Adrenal gland (tissue), 5 donors: ENCODE data around the gene RAMP1.

ENCODE experiments used
- POLR2A ChIP-seq, 2 donors: fragments of 450-650 bp; IDR thresholded peaks; one replicate each; pipeline ENCODE4 v1.6.1; 2017; ENCODE audit warnings: antibody characterized with exemption in 2 of 2, mild to moderate bottlenecking in 2 of 2, moderate library complexity in 1 of 2
- TF ChIP-seq, protein P1 (sequence below), 6 experiments: fragments of 450-650 bp in 4 of 6; fragments of 200-600 bp in 2 of 6; sonication (generic) in 1 of 6; IDR thresholded peaks; 1 replicate in 5 of 6; 2 replicates in 1 of 6; pipeline versions ENCODE4 v1.5.1 to v1.8.0; 2016 to 2021; ENCODE audit warnings: antibody characterized with exemption in 6 of 6, mild to moderate bottlenecking in 2 of 6, moderate library complexity in 1 of 6
- donor health status: DM: no; HTN: no; CAD: no.

DNA sequence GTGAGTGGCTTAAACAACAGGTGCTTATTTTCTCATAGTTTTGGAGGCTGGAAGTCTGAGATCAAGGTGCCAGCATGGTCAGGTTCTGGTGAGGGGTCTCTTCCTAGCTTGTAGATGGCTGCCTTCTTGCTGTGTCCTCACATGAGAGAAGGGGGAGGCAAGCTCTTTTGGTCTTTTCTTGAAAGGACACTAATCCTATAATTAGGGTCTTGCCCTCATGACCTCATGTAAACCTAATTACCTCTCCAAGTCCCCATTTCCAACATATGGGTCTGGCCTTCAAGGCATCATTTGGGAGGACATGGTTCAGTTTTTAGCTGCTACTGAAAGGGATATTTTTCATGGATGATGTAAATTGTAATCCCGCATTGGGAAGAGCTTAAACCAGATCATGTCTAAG lies 42.9 kb upstream of the RAMP1 start:
- TF ChIP-seq, protein P1, sequence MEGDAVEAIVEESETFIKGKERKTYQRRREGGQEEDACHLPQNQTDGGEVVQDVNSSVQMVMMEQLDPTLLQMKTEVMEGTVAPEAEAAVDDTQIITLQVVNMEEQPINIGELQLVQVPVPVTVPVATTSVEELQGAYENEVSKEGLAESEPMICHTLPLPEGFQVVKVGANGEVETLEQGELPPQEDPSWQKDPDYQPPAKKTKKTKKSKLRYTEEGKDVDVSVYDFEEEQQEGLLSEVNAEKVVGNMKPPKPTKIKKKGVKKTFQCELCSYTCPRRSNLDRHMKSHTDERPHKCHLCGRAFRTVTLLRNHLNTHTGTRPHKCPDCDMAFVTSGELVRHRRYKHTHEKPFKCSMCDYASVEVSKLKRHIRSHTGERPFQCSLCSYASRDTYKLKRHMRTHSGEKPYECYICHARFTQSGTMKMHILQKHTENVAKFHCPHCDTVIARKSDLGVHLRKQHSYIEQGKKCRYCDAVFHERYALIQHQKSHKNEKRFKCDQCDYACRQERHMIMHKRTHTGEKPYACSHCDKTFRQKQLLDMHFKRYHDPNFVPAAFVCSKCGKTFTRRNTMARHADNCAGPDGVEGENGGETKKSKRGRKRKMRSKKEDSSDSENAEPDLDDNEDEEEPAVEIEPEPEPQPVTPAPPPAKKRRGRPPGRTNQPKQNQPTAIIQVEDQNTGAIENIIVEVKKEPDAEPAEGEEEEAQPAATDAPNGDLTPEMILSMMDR (IDR thresholded peaks at IDR 0.05), result no peak
- TF ChIP-seq POLR2A (IDR thresholded peaks at IDR 0.05), result no peak
